Renal pelvis (tissue), 4 donors: ENCODE data around the gene TMEM232. TPM values are rescaled to one million over a fixed set of nuclear protein-coding genes. Genes with fewer than 3 reads are reported as not detected.
A peak's percentile ranks its signal among the peaks of the same experiment; 100 is the strongest.

Source experiments
- DNase-seq: peaks from one replicate; pipeline ENCODE4 v3.0.0-alpha.2; 2013
- polyA plus RNA-seq, 3 donors: library from polyadenylated mRNA; unstranded; fragments of 120-200 nt; gene quantifications; one replicate each; pipeline ENCODE4 v1.2.1, GENCODE V29; 2013; ENCODE audit not compliant: insufficient read length in 3 of 3

Gene TMEM232
- polyA plus RNA-seq, 3 donors: 6.1 to 8.5 (median 6.3) TPM

- DNase-seq: no peak
Observed at GRCh38 chr5:110631236-110631635, 95.2 kb downstream of the TMEM232 start.

- no peak for DNase-seq
Observed at GRCh38 chr5:110630350-110630749, 96.1 kb downstream of the TMEM232 start.

DNA sequence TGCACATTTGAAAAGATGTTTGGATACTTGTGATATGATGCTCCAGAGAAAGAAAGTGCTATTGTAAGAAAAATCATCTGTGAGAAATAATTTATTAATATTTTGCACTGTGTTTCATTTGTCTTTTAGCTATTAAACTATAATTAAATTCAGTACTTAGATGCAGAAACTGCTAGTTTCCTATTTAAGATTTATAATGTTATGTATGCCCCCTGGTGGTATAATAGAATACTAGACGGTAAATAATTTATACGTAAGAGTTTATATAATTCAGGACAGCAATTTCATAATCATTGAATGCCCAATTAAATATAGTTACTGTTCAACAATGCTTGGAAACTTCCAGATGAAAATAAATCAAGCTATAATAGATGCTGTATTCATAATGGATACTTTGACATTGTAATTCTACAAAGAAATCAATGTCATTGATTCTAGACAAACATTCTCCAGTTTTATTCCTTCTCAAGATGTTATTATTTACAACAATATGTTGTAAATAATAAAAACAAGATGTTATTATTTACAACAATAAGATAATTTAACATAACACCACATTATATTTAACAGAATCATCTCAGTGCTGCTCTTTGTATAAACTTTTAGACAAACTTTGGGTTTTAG, 101.0 kb downstream of the TMEM232 start:
- DNase-seq: peak; percentile 15

GRCh38 chr5:110623874-110624273, 102.6 kb downstream of the TMEM232 start:
- DNase-seq: peak; percentile 4

DNA sequence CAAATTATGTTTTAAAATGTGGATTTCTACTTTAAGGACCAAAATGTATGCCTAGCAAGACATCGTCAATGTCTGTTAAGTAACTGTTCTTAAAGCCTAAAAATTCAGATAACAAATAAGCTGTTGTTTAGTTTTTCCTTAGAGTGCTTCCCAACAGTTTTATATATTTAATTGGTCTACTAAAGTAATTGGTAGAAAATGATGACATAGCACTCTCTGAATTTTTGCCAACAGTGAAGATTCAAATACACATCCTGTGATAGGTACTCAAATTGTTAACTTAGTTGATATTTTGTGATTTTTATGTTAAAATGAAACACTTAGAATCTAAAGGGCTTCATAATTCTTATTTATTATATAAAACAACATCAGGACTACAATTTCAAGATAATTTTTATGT, 107.5 kb downstream of the TMEM232 start:
- no peak for DNase-seq

DNA sequence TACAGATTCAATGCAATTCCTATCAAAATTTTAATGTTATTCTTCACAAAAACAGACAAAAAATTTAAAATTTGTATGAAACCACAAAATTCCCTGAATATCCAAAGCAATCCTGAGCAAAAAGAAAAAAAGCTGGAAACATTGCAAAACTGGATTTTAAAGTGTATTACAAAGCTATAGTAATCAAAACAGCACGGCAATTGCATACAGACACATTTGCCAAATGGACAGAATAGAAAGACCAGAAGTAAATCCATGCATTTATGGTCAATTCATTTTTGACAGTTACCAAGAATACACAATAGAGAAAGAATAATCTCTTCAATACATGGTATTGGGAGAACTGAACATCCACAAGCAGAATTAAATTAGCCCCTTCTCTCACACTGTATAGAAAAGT, 110.5 kb downstream of the TMEM232 start:
- DNase-seq: no peak

GRCh38 chr5:110612794-110613247, 113.7 kb downstream of the TMEM232 start:
- DNase-seq: no peak

DNA sequence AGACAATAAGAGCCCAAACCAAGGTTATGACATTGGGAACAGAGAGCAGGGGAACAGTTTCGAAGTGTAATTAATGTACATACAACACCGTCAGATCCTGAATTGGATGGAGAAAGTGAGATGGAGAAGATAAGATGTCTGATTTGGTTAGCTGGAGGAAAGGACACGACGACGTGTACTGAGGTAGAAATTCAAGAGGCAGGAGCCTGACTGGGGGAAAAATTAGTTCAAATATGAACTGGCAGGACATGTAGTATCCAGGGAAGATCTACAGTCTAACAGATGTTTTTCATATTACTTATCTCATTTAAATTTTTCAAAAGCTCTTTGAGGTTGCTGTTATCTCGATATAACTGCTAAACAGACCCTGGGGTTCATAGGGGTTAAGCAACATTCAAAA, 114.7 kb downstream of the TMEM232 start:
- no peak for DNase-seq

DNA sequence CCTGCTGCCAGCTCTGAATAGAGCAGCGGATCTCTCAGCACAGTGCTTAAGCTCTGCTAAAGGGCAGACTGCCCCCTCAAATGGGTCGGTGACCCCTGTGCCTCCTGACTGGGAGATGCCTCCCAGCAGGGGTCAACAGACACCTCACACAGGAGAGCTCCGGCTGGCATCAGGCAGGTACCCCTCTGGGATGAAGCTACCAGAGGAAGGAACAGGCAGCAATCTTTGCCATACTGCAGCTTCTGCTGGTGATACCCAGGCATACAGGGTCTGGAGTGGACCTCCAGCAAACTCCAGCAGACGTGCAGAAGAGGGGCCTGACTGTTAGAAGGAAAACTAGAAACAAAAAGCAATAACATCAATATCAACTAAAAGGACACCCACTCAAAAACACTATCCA, 131.6 kb downstream of the TMEM232 start:
- DNase-seq: no peak

DNA sequence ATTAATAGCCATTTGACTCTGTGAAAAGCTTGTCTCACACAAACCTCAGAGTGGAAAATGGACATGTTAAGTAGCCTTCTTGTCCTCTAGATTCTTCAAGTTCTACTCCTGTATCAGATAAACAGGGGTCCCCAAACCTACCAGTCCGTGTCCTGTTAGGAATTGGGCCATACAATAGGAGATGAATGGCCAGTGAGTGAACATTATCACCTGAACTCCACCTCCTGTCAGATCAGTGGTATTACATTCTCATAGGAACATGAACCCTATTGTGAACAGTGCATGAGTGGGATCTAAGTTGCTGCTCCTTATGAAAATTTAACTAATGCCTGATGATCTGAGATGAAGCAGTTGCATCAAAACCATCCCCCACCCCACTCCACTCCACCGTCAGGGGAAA, 136.3 kb downstream of the TMEM232 start:
- DNase-seq: peak; percentile 4

DNA sequence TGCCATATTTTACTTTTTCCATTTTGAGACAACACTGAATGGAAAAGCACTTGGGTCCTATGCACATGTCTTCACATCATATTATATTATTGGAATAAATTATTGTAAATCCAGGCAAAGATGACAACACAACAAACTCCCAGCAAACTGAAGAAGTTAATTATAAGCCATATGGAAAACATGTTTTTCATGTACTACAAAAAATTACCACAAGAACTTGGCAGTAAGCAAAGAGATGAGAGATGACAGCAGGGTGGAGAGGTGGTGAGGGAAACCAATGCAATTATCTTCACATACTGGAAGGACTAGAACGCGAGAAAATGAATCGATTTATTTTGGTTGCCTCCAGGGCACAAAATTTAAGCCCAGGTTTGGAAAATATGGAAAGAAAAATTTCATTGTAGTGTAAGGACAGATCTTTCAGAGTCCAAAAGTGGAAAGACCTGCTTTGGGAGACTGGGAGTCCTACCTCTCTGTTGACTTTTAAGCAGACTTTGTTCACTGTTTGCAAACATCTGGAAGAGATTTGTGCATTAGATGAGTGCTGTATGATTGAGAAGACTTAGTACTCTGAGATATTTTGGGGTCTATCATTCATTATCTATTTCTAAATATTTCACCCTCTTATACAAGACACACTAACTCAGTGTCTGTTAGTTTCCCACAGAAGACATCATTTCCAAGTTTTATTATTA, 138.0 kb downstream of the TMEM232 start:
- no peak for DNase-seq

- no peak for DNase-seq
Observed at GRCh38 chr5:110580625-110581024, 145.8 kb downstream of the TMEM232 start.

GRCh38 chr5:110572729-110573128, 153.7 kb downstream of the TMEM232 start:
- no peak for DNase-seq

- DNase-seq: no peak
Observed at GRCh38 chr5:110562191-110562590, 164.3 kb downstream of the TMEM232 start.

DNA sequence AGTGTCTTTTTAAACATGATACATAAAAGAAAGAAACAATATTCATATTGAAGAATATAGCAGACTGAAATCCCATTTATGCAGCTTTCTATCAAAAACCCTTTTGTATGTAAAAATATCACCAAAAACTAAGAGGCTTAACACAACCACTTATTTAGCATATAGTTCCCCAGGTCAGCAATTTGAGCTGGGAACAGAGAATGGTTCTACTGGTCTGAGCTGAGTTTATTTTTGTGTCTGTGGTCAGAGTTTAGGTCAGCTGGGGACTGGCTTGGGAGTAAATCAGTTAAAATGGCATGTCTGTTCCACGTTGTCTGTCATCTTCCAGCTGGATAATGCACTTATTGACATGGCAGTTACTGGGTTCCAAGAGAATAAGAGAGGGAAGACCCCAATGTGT, 165.0 kb downstream of the TMEM232 start:
- DNase-seq: no peak

GRCh38 chr5:110549301-110549700, 177.2 kb downstream of the TMEM232 start:
- DNase-seq: no peak

GRCh38 chr5:110548171-110548570, 178.3 kb downstream of the TMEM232 start:
- DNase-seq: no peak

- DNase-seq: no peak
Observed at GRCh38 chr5:110547495-110547894, 179.0 kb downstream of the TMEM232 start.

GRCh38 chr5:110545716-110546115, 180.8 kb downstream of the TMEM232 start:
- no peak for DNase-seq

DNA sequence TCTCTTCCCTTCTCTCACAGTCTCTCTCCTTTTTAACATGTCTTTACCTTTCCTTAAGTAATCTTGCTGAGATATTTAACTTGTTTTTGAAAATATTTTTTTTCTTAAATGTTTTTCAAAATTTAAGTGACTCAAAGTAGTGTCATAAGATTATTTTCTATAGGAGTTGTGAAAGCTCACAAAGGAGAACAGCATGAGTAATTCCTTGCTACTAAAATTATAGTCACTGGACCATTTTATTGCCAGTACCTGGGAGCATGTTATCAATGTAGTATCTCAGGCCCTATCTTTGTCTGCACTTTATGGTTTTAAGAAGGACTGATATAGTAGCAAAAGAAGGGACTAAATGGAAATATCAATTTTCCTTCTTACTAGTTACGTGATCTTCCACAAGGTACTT, 181.9 kb downstream of the TMEM232 start:
- no peak for DNase-seq

- no peak for DNase-seq
Observed at GRCh38 chr5:110542949-110543348, 183.5 kb downstream of the TMEM232 start.

GRCh38 chr5:110536120-110537115, 190.1 kb downstream of the TMEM232 start:
- no peak for DNase-seq
